H9 (cell line): ENCODE measurements around the gene LGR5. TPM values are rescaled to one million over a fixed set of nuclear protein-coding genes. Genes with fewer than 3 reads are reported as not detected.

Experiments
- DNase-seq: peaks from one replicate; pipeline ENCODE4 v3.0.0-alpha.2; 2017
- H2AFZ ChIP-seq: one replicate; pipeline ENCODE4 v1.6.1; 2013; ENCODE audit warnings: mild to moderate bottlenecking, low read length, control low read depth, moderate library complexity
- H2AK5ac ChIP-seq: 2 replicates; pipeline ENCODE4 v1.6.1; 2013; ENCODE audit warnings: low read length, control low read depth, mixed read lengths; ENCODE audit not compliant: insufficient read length
- H2BK120ac ChIP-seq: one replicate; pipeline ENCODE4 v1.6.1; 2013; ENCODE audit warnings: low read depth, mild to moderate bottlenecking, low read length, control low read depth, inconsistent platforms; ENCODE audit not compliant: poor library complexity, severe bottlenecking
- H2BK12ac ChIP-seq: 2 replicates; pipeline ENCODE4 v1.6.1; 2013; ENCODE audit warnings: low read length, control low read depth, mixed read lengths, low read depth; ENCODE audit not compliant: insufficient read length
- H2BK15ac ChIP-seq: 2 replicates; pipeline ENCODE4 v1.6.1; 2013; ENCODE audit warnings: low read depth, low read length, control low read depth
- H2BK20ac ChIP-seq: one replicate; pipeline ENCODE4 v1.6.1; 2013; ENCODE audit warnings: low read depth, mild to moderate bottlenecking, low read length, control low read depth, inconsistent platforms; ENCODE audit not compliant: poor library complexity, severe bottlenecking
- H2BK5ac ChIP-seq: 2 replicates; pipeline ENCODE4 v1.6.1; 2013; ENCODE audit warnings: low read length, control low read depth, mixed read lengths; ENCODE audit not compliant: insufficient read length
- H3K14ac ChIP-seq: 2 replicates; pipeline ENCODE4 v1.6.1; 2013; ENCODE audit warnings: low read length, control low read depth; ENCODE audit not compliant: insufficient read depth
- H3K18ac ChIP-seq: 2 replicates; pipeline ENCODE4 v1.6.1; 2013; ENCODE audit warnings: low read depth, mild to moderate bottlenecking, mixed read lengths, low read length, control low read depth; ENCODE audit not compliant: insufficient read length
- H3K23ac ChIP-seq: 2 replicates; pipeline ENCODE4 v1.6.1; 2013; ENCODE audit warnings: low read length, control low read depth, mixed read lengths, low read depth; ENCODE audit not compliant: insufficient read length
- H3K23me2 ChIP-seq: 2 replicates; pipeline ENCODE4 v1.6.1; 2013; ENCODE audit warnings: low read depth, mild to moderate bottlenecking, mixed read lengths, low read length, control low read depth; ENCODE audit not compliant: insufficient read length, poor library complexity, severe bottlenecking
- H3K27ac ChIP-seq: 2 replicates; pipeline ENCODE4 v1.5.1; 2013; ENCODE audit warnings: low read length, control low read depth, mixed read lengths, low read depth; ENCODE audit not compliant: insufficient read length
- H3K27me3 ChIP-seq: 2 replicates; pipeline ENCODE4 v1.6.1; 2013; ENCODE audit warnings: low read length, control low read depth, inconsistent platforms; ENCODE audit not compliant: insufficient read depth
- H3K4ac ChIP-seq: 2 replicates; pipeline ENCODE4 v1.6.1; 2013; ENCODE audit warnings: low read depth, mild to moderate bottlenecking, control low read depth, inconsistent platforms, low read length, moderate library complexity
- H3K4me1 ChIP-seq: 2 replicates; pipeline ENCODE4 v1.6.1; 2013; ENCODE audit warnings: low read length, control low read depth, inconsistent platforms; ENCODE audit not compliant: insufficient read depth
- H3K4me2 ChIP-seq: 2 replicates; pipeline ENCODE4 v1.6.1; 2013; ENCODE audit warnings: low read length, control low read depth, mixed read lengths; ENCODE audit not compliant: insufficient read length, insufficient read depth
- H3K56ac ChIP-seq: 2 replicates; pipeline ENCODE4 v1.6.1; 2013; ENCODE audit warnings: low read depth, mild to moderate bottlenecking, mixed read lengths, low read length, control low read depth; ENCODE audit not compliant: insufficient read length
- H3K79me1 ChIP-seq: 2 replicates; pipeline ENCODE4 v1.6.1; 2013; ENCODE audit warnings: low read depth, mild to moderate bottlenecking, moderate library complexity, low read length, control low read depth, inconsistent platforms; ENCODE audit not compliant: insufficient read depth, poor library complexity, severe bottlenecking
- H3K79me2 ChIP-seq: 2 replicates; pipeline ENCODE4 v1.6.1; 2013; ENCODE audit warnings: low read length, control low read depth, inconsistent platforms; ENCODE audit not compliant: insufficient read depth
- H3K9ac ChIP-seq: 2 replicates; pipeline ENCODE4 v1.6.1; 2013; ENCODE audit warnings: low read length, control low read depth, mixed read lengths; ENCODE audit not compliant: insufficient read length; ENCODE audit errors: extremely low read depth
- H3K9me3 ChIP-seq: one replicate; pipeline ENCODE4 v1.6.1; 2013; ENCODE audit warnings: low read depth, low read length, inconsistent platforms; ENCODE audit not compliant: control insufficient read depth
- H3T11ph ChIP-seq: one replicate; pipeline ENCODE4 v1.6.1; 2013; ENCODE audit warnings: mild to moderate bottlenecking, low read length, control low read depth, inconsistent platforms
- H4K20me1 ChIP-seq: one replicate; pipeline ENCODE4 v1.6.1; 2013; ENCODE audit not compliant: control insufficient read depth, insufficient read length, insufficient read depth
- H4K5ac ChIP-seq: 2 replicates; pipeline ENCODE4 v1.6.1; 2013; ENCODE audit warnings: low read depth, mild to moderate bottlenecking, mixed read lengths, low read length, control low read depth; ENCODE audit not compliant: insufficient read length
- H4K8ac ChIP-seq: replicated peaks from 2 replicates; pipeline ENCODE4 v1.6.1; 2013; ENCODE audit warnings: low read length, control low read depth, mixed read lengths, low read depth; ENCODE audit not compliant: insufficient read length
- H4K91ac ChIP-seq: 2 replicates; pipeline ENCODE4 v1.6.1; 2013; ENCODE audit warnings: low read depth, mild to moderate bottlenecking, moderate library complexity, mixed read lengths, low read length, control low read depth; ENCODE audit not compliant: insufficient read length
- H3K27ac Mint-ChIP-seq, 3 experiments: 2 replicates in 2 of 3; 3 replicates in 1 of 3; pipeline ENCODE4 v1.8.0; 2020 to 2021; ENCODE audit warnings: mixed read lengths in 3 of 3, mild to moderate bottlenecking in 1 of 3, moderate library complexity in 1 of 3
- H3K27me3 Mint-ChIP-seq: 2 replicates; pipeline ENCODE4 v1.8.0; 2021; ENCODE audit warnings: low read depth, mild to moderate bottlenecking, moderate library complexity, mixed read lengths
- H3K36me3 Mint-ChIP-seq, 3 experiments: 2 replicates in 2 of 3; 3 replicates in 1 of 3; pipeline ENCODE4 v1.8.0; 2020 to 2021; ENCODE audit warnings: low read depth in 3 of 3, mixed read lengths in 3 of 3; ENCODE audit not compliant: insufficient read depth in 1 of 3
- H3K4me1 Mint-ChIP-seq, 2 experiments: 2 replicates each; pipeline ENCODE4 v1.8.0; 2020; ENCODE audit warnings: mixed read lengths in 2 of 2
- H3K4me3 Mint-ChIP-seq, 2 experiments: 2 replicates in 1 of 2; 3 replicates in 1 of 2; pipeline ENCODE4 v1.8.0; 2020 to 2021; ENCODE audit warnings: mild to moderate bottlenecking in 2 of 2, mixed read lengths in 2 of 2, moderate library complexity in 1 of 2
- H3K9me3 Mint-ChIP-seq, 2 experiments: 2 replicates in 1 of 2; 3 replicates in 1 of 2; pipeline ENCODE4 v1.8.0; 2020; ENCODE audit warnings: mild to moderate bottlenecking in 2 of 2, mixed read lengths in 2 of 2, moderate library complexity in 1 of 2
- WGBS: extraction: QIAGEN DNeasy Blood & Tissue Kit; methylation state at CpG from one replicate; pipeline ENCODE4 v1.1.7; 2013; ENCODE audit warnings: missing lambda C conversion rate, low lambda C conversion rate, mixed read lengths; ENCODE audit not compliant: insufficient read length; ENCODE audit errors: extremely low coverage; 5-methylcytosine and 5-hydroxymethylcytosine counted together
- total RNA-seq: library from RNA; stranded (reverse); gene quantifications from 2 replicates; pipeline ENCODE4 v1.2.1, GENCODE V29; 2021
- TF ChIP-seq, protein P1 (sequence below): fragments of 200-600 bp; sonication (generic); conservative IDR thresholded peaks from 3 replicates; pipeline ENCODE4 v1.8.0; 2021; ENCODE audit warnings: antibody characterized with exemption, mild to moderate bottlenecking

Gene LGR5
- total RNA-seq, 1 experiment from 2014 or later, result 0.09 TPM

- no peaks in the 10 kb centered on the region for H3K9me3 ChIP-seq
- no peak overlapping the region for H3K27ac ChIP-seq
- H2BK15ac ChIP-seq, result no peak overlapping the region
- H3K23me2 ChIP-seq, result no peaks in the 10 kb centered on the region
- H3K4me1 ChIP-seq, result no peaks in the 10 kb centered on the region
- no CpG with 5 or more reads among the region's 2 CpGs for WGBS
- peak overlapping the region in 2 of 3 experiments; percentile 3 to 27; a peak in 2 of 7 replicates for H3K27ac Mint-ChIP-seq
- peaks cover 0 to 4% of the 10 kb centered on the region in 2 experiments; a peak in 2 of 4 replicates for H3K4me1 Mint-ChIP-seq
- no peaks in the 10 kb centered on the region for H3K79me2 ChIP-seq
- no peaks in the 10 kb centered on the region for H3K79me1 ChIP-seq
- no peak overlapping the region for H4K91ac ChIP-seq
- no peak overlapping the region for H3K4ac ChIP-seq
- H3K18ac ChIP-seq, result no peak overlapping the region
- no peak overlapping the region for H2BK5ac ChIP-seq
- H4K5ac ChIP-seq, result no peak overlapping the region
- DNase-seq, result no peak
- H2AFZ ChIP-seq, result no peak overlapping the region
- H3K4me2 ChIP-seq, result no peak overlapping the region
- no peak overlapping the region for H2BK12ac ChIP-seq
- no peak overlapping the region for H3K9ac ChIP-seq
- no peaks in the 10 kb centered on the region for H3K36me3 Mint-ChIP-seq
- no peak overlapping the region for H3K56ac ChIP-seq
- H3K27me3 Mint-ChIP-seq, result no peaks in the 10 kb centered on the region
- H2AK5ac ChIP-seq, result no peak overlapping the region
- H3K4me3 Mint-ChIP-seq, result no peak overlapping the region
- no peak overlapping the region for H2BK20ac ChIP-seq
- H4K8ac ChIP-seq, result no peak overlapping the region
- TF ChIP-seq, protein P1, sequence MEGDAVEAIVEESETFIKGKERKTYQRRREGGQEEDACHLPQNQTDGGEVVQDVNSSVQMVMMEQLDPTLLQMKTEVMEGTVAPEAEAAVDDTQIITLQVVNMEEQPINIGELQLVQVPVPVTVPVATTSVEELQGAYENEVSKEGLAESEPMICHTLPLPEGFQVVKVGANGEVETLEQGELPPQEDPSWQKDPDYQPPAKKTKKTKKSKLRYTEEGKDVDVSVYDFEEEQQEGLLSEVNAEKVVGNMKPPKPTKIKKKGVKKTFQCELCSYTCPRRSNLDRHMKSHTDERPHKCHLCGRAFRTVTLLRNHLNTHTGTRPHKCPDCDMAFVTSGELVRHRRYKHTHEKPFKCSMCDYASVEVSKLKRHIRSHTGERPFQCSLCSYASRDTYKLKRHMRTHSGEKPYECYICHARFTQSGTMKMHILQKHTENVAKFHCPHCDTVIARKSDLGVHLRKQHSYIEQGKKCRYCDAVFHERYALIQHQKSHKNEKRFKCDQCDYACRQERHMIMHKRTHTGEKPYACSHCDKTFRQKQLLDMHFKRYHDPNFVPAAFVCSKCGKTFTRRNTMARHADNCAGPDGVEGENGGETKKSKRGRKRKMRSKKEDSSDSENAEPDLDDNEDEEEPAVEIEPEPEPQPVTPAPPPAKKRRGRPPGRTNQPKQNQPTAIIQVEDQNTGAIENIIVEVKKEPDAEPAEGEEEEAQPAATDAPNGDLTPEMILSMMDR, result no peak
- no peak overlapping the region for H2BK120ac ChIP-seq
- no peaks in the 10 kb centered on the region for H3K9me3 Mint-ChIP-seq
- no peak overlapping the region for H3K23ac ChIP-seq
- no peaks in the 10 kb centered on the region; the same call in 1 of the 2 replicates for H3K27me3 ChIP-seq
- no peaks in the 10 kb centered on the region for H4K20me1 ChIP-seq
- H3K14ac ChIP-seq, result no peak overlapping the region
- no peak overlapping the region for H3T11ph ChIP-seq
Measured at GRCh38 chr12:71546322-71546861, 106.8 kb downstream of the LGR5 start.
